SK-N-SH (cell line): ENCODE results near the gene CELF4. TPM values are rescaled to one million over a fixed set of nuclear protein-coding genes. Genes with fewer than 3 reads are reported as not detected.

Experiments
- CTCF ChIA-PET: fragments of 300-600, 350-600 bp; formaldehyde crosslinking; extraction: SDS; loops from one replicate; lab custom pipeline; 2021; lab: Yijun Ruan, JAX
- POLR2A ChIA-PET: fragments of 350-600 bp; sonication (Branson Sonifier 250); formaldehyde crosslinking; extraction: SDS; loops from one replicate; lab custom pipeline; 2020; ENCODE audit warnings: antibody characterized with exemption, inconsistent platforms; lab: Yijun Ruan, JAX
- DNase-seq: peaks from one replicate; pipeline ENCODE4 v3.0.0; 2012
- H2AFZ ChIP-seq: fragments of 200-600 bp; sonication (generic); 2 replicates; pipeline ENCODE4 v1.8.1; 2016; ENCODE audit warnings: antibody characterized with exemption, mild to moderate bottlenecking, low read depth
- H3F3A ChIP-seq: fragments of 200-600 bp; sonication (generic); replicated peaks from 2 replicates; pipeline ENCODE3; 2016; ENCODE audit warnings: antibody characterized with exemption, mild to moderate bottlenecking; ENCODE audit not compliant: insufficient read depth
- H3K27ac ChIP-seq, 2 experiments: fragments of 200-500 bp in 1 of 2; fragments of 200-600 bp in 1 of 2; sonication (Bioruptor generic) in 1 of 2; sonication (generic), shearing (Covaris generic) in 1 of 2; 2 replicates each; pipeline versions ENCODE4 v1.5.1 to v1.6.1; 2014 to 2016; ENCODE audit warnings: low read depth in 2 of 2, inconsistent platforms in 1 of 2, low read length in 1 of 2, mild to moderate bottlenecking in 1 of 2, mixed read lengths in 1 of 2
- H3K27me3 ChIP-seq: fragments of 200-600 bp; sonication (generic), shearing (Covaris generic); 2 replicates; pipeline ENCODE4 v1.6.1; 2016; ENCODE audit warnings: mixed run types; ENCODE audit not compliant: insufficient read depth
- H3K36me3 ChIP-seq, 2 experiments: fragments of 200-500 bp in 1 of 2; fragments of 200-600 bp in 1 of 2; sonication (Bioruptor generic) in 1 of 2; sonication (generic) in 1 of 2; replicated peaks in 1 of 2; 2 replicates each; pipeline versions ENCODE3 to v1.5.1; 2014 to 2016; ENCODE audit warnings: low read length in 1 of 2, mild to moderate bottlenecking in 1 of 2; ENCODE audit not compliant: insufficient read depth in 2 of 2, control insufficient read depth in 1 of 2
- H3K4me1 ChIP-seq, 2 experiments: fragments of 200-500 bp in 1 of 2; fragments of 200-600 bp in 1 of 2; sonication (Bioruptor generic) in 1 of 2; sonication (generic), shearing (Covaris generic) in 1 of 2; 2 replicates each; pipeline versions ENCODE4 v1.5.1 to v1.6.1; 2014 to 2016; ENCODE audit warnings: low read depth in 1 of 2, low read length in 1 of 2, mixed run types in 1 of 2; ENCODE audit not compliant: insufficient read depth in 2 of 2, control insufficient read depth in 1 of 2
- H3K4me2 ChIP-seq: fragments of 200-600 bp; sonication (generic), shearing (Covaris generic); 2 replicates; pipeline ENCODE4 v1.6.1; 2017; ENCODE audit warnings: mixed run types
- H3K4me3 ChIP-seq, 2 experiments: fragments of 200-500 bp in 1 of 2; fragments of 200-600 bp in 1 of 2; sonication (Bioruptor generic) in 1 of 2; sonication (generic), shearing (Covaris generic) in 1 of 2; 2 replicates each; pipeline versions ENCODE4 v1.5.1 to v1.8.1; 2014 to 2016; ENCODE audit warnings: low read depth in 2 of 2, inconsistent platforms in 1 of 2, low read length in 1 of 2, mild to moderate bottlenecking in 1 of 2, mixed read lengths in 1 of 2, moderate library complexity in 1 of 2
- H3K79me2 ChIP-seq: fragments of 200-600 bp; sonication (generic); 2 replicates; pipeline ENCODE4 v1.8.1; 2017; ENCODE audit warnings: mild to moderate bottlenecking; ENCODE audit not compliant: insufficient read depth
- H3K9ac ChIP-seq: fragments of 200-600 bp; sonication (generic); 2 replicates; pipeline ENCODE4 v1.6.1; 2017; ENCODE audit warnings: mixed run types
- H3K9me2 ChIP-seq: fragments of 200-600 bp; sonication (generic); 2 replicates; pipeline ENCODE4 v1.6.1; 2017; ENCODE audit warnings: mixed run types
- H3K9me3 ChIP-seq: fragments of 200-600 bp; sonication (generic); 2 replicates; pipeline ENCODE4 v1.6.1; 2017; ENCODE audit warnings: mixed run types, mild to moderate bottlenecking, moderate library complexity
- H4K20me1 ChIP-seq: fragments of 200-600 bp; sonication (generic); 2 replicates; pipeline ENCODE4 v1.6.1; 2017; ENCODE audit warnings: mild to moderate bottlenecking, mixed run types; ENCODE audit not compliant: insufficient read depth
- EZH2phosphoT487 ChIP-seq: fragments of 200-600 bp; sonication (generic); IDR thresholded peaks from 2 replicates; pipeline ENCODE4 v1.6.1; 2017; ENCODE audit warnings: low read depth, mixed run types, mild to moderate bottlenecking, antibody characterized with exemption, moderate library complexity, borderline replicate concordance
- FOXJ3 ChIP-seq: sonication (generic); formaldehyde crosslinking; IDR thresholded peaks from 2 replicates; pipeline ENCODE4 v1.5.1; 2020; ENCODE audit warnings: mild to moderate bottlenecking, missing genetic modification reagents
- GATA2 ChIP-seq: sonication (generic); formaldehyde crosslinking; IDR thresholded peaks from 2 replicates; pipeline ENCODE4 v1.5.0; 2020; ENCODE audit warnings: mild to moderate bottlenecking, missing genetic modification reagents
- JUND ChIP-seq: IDR thresholded peaks from 2 replicates; pipeline ENCODE4 v1.4.0; 2012
- MAX ChIP-seq: IDR thresholded peaks from 2 replicates; pipeline ENCODE4 v1.4.0; 2012; ENCODE audit warnings: low read depth
- MEF2A ChIP-seq: IDR thresholded peaks from 2 replicates; pipeline ENCODE4 v1.4.0; 2012; ENCODE audit warnings: low read depth, borderline replicate concordance
- NFIC ChIP-seq: IDR thresholded peaks from 2 replicates; pipeline ENCODE4 v1.4.0; 2012; ENCODE audit warnings: borderline replicate concordance
- POLR2AphosphoS5 ChIP-seq: IDR thresholded peaks from 2 replicates; pipeline ENCODE4 v1.6.1; 2012; ENCODE audit warnings: low read depth, low read length
- RXRA ChIP-seq: IDR thresholded peaks from 2 replicates; pipeline ENCODE4 v1.4.0; 2012; ENCODE audit warnings: low read depth, mild to moderate bottlenecking, borderline replicate concordance
- SMC3 ChIP-seq: IDR thresholded peaks from 2 replicates; pipeline ENCODE4 v1.6.1; 2012; ENCODE audit warnings: low read depth, low read length, improper control_type of control experiment
- WGBS: methylation state at CpG from one replicate; pipeline ENCODE4 v1.1.6; 2017; ENCODE audit warnings: low lambda C conversion rate; 5-methylcytosine and 5-hydroxymethylcytosine counted together
- polyA plus RNA-seq, 3 experiments: library from polyadenylated mRNA; depleted of rRNA; stranded (reverse); fragments of >200 nt; gene quantifications; 2 replicates each; pipeline ENCODE4 v1.2.3, GENCODE V29; 2012
- TF ChIP-seq, protein P1 (sequence below): IDR thresholded peaks from 2 replicates; pipeline ENCODE4 v1.4.0; 2012; ENCODE audit warnings: low read depth, borderline replicate concordance
- TF ChIP-seq, protein P2 (sequence below): fragments of 200-600 bp; sonication (generic); IDR thresholded peaks from 2 replicates; pipeline ENCODE4 v1.6.1; 2017; ENCODE audit warnings: antibody characterized with exemption, mild to moderate bottlenecking, moderate library complexity
- TF ChIP-seq, protein P3 (sequence below): IDR thresholded peaks from 2 replicates; pipeline ENCODE4; 2012

Gene CELF4
- polyA plus RNA-seq, 1 of the 3 experiments (the other 2 are of a cell fraction) = 0.26 TPM

DNA sequence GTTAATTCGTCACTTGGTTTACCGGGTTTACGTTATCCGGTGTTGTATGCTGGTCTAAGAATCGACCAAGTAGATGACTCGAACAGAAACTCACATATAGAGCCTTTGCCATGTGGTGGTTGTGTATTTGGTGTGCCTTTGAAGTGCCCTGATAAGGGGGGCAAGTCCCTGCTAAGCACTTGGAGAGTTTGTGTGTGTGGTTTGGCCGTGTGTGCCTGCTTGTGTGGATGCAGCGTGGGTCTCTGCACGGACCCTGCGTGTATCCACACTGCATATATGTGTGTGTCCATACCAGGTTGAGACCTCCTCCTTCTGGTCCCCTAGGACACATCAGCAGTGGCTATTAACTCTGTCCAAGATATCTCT lies 2.4 kb upstream of the CELF4 start:
- ChIA-PET POLR2A (no interaction called here), CTCF (interaction anchor here (1.4 to 3.0 kb wide), 6 partner anchors 10 to 211 kb away, joined by 3 to 9 read pairs (median 5); no protein-coding TSS in a partner anchor)
- H3K4me2 ChIP-seq = no peak overlapping the region
- no peak overlapping the region for H3K9ac ChIP-seq
- no peak overlapping the region for H3K4me3 ChIP-seq
- H3F3A ChIP-seq = no peaks in the 10 kb centered on the region
- DNase-seq = no peak
- no peak for TF ChIP-seq SMC3
- TF ChIP-seq MEF2A = no peak
- TF ChIP-seq FOXJ3 = no peak
- TF ChIP-seq RXRA = no peak
- no peak for TF ChIP-seq MAX
- TF ChIP-seq, protein P1, sequence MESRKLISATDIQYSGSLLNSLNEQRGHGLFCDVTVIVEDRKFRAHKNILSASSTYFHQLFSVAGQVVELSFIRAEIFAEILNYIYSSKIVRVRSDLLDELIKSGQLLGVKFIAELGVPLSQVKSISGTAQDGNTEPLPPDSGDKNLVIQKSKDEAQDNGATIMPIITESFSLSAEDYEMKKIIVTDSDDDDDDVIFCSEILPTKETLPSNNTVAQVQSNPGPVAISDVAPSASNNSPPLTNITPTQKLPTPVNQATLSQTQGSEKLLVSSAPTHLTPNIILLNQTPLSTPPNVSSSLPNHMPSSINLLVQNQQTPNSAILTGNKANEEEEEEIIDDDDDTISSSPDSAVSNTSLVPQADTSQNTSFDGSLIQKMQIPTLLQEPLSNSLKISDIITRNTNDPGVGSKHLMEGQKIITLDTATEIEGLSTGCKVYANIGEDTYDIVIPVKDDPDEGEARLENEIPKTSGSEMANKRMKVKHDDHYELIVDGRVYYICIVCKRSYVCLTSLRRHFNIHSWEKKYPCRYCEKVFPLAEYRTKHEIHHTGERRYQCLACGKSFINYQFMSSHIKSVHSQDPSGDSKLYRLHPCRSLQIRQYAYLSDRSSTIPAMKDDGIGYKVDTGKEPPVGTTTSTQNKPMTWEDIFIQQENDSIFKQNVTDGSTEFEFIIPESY = no peak
- no peak for TF ChIP-seq EZH2phosphoT487
- TF ChIP-seq, protein P2, sequence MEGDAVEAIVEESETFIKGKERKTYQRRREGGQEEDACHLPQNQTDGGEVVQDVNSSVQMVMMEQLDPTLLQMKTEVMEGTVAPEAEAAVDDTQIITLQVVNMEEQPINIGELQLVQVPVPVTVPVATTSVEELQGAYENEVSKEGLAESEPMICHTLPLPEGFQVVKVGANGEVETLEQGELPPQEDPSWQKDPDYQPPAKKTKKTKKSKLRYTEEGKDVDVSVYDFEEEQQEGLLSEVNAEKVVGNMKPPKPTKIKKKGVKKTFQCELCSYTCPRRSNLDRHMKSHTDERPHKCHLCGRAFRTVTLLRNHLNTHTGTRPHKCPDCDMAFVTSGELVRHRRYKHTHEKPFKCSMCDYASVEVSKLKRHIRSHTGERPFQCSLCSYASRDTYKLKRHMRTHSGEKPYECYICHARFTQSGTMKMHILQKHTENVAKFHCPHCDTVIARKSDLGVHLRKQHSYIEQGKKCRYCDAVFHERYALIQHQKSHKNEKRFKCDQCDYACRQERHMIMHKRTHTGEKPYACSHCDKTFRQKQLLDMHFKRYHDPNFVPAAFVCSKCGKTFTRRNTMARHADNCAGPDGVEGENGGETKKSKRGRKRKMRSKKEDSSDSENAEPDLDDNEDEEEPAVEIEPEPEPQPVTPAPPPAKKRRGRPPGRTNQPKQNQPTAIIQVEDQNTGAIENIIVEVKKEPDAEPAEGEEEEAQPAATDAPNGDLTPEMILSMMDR = no peak
- TF ChIP-seq GATA2 (CRISPR knock-in tag) = no peak
- TF ChIP-seq POLR2AphosphoS5 = no peak
- TF ChIP-seq NFIC = no peak
- TF ChIP-seq JUND = no peak
- TF ChIP-seq, protein P3, sequence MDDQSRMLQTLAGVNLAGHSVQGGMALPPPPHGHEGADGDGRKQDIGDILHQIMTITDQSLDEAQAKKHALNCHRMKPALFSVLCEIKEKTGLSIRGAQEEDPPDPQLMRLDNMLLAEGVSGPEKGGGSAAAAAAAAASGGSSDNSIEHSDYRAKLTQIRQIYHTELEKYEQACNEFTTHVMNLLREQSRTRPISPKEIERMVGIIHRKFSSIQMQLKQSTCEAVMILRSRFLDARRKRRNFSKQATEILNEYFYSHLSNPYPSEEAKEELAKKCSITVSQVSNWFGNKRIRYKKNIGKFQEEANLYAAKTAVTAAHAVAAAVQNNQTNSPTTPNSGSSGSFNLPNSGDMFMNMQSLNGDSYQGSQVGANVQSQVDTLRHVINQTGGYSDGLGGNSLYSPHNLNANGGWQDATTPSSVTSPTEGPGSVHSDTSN = no peak
- no peak overlapping the region for H2AFZ ChIP-seq
- H3K4me1 ChIP-seq = peaks cover 0 to 10% of the 10 kb centered on the region in 2 experiments; a peak in 2 of 4 replicates
- no peaks in the 10 kb centered on the region for H4K20me1 ChIP-seq
- WGBS = 51% methylated on average over 8 of the region's 10 CpGs
- H3K9me3 ChIP-seq = no peaks in the 10 kb centered on the region
- no peaks in the 10 kb centered on the region for H3K36me3 ChIP-seq
- no peaks in the 10 kb centered on the region for H3K79me2 ChIP-seq
- no peak overlapping the region for H3K27ac ChIP-seq
- H3K9me2 ChIP-seq = no peaks in the 10 kb centered on the region
- H3K27me3 ChIP-seq = peaks cover 18% of the 10 kb centered on the region
